WTC11 (cell line): ENCODE data around the gene IGFBPL1. TPM values are rescaled to one million over a fixed set of nuclear protein-coding genes. Genes with fewer than 3 reads are reported as not detected.
A peak's percentile ranks its signal among the peaks of the same experiment; 100 is the strongest.

ENCODE experiments used
- ATAC-seq: fragments of 200-7000 bp; cut with Tn5 transposase; 2 replicates; pipeline ENCODE4 v1.10.0; 2021; ENCODE audit warnings: mild to moderate bottlenecking, moderate library complexity
- CTCF ChIA-PET: fragments of 300-600 bp; sonication (Branson Sonifier 250); formaldehyde crosslinking; loops from one replicate; lab custom pipeline; 2021; ENCODE audit warnings: antibody characterized with exemption; lab: Charles Lee
- POLR2A ChIA-PET: fragments of 350-600 bp; sonication (Branson Sonifier 250); formaldehyde crosslinking; loops from one replicate; lab custom pipeline; 2021; ENCODE audit warnings: antibody characterized with exemption; lab: Charles Lee
- DNase-seq: peaks from one replicate; pipeline ENCODE4 v3.0.0; 2021; ENCODE audit warnings: low spot score
- H3K27ac Mint-ChIP-seq: 2 replicates; pipeline ENCODE4 v1.8.0; 2021; ENCODE audit warnings: mixed read lengths
- H3K27me3 Mint-ChIP-seq: 2 replicates; pipeline ENCODE4 v1.8.0; 2021; ENCODE audit warnings: low read depth, mild to moderate bottlenecking, moderate library complexity, mixed read lengths
- H3K36me3 Mint-ChIP-seq: 2 replicates; pipeline ENCODE4 v1.8.0; 2021; ENCODE audit warnings: mixed read lengths
- H3K4me1 Mint-ChIP-seq: 2 replicates; pipeline ENCODE4 v1.8.0; 2022; ENCODE audit warnings: mixed read lengths
- H3K4me3 Mint-ChIP-seq: 2 replicates; pipeline ENCODE4 v1.8.0; 2021; ENCODE audit warnings: mild to moderate bottlenecking, moderate library complexity, mixed read lengths
- H3K9me3 Mint-ChIP-seq: 2 replicates; pipeline ENCODE4 v1.8.0; 2021; ENCODE audit warnings: mixed read lengths
- ATF3 ChIP-seq: sonication (generic); formaldehyde crosslinking; conservative IDR thresholded peaks from 2 replicates; pipeline ENCODE4 v1.8.1; 2022; ENCODE audit warnings: mild to moderate bottlenecking, missing genetic modification reagents
- CDX4 ChIP-seq: fragments of 250-450 bp; sonication (Bioruptor Pico); IDR thresholded peaks from 2 replicates; pipeline ENCODE4 v1.9.0; 2021; ENCODE audit warnings: moderate library complexity, mild to moderate bottlenecking, inconsistent platforms, borderline replicate concordance
- CREM ChIP-seq: sonication (generic); formaldehyde crosslinking; IDR thresholded peaks from 2 replicates; pipeline ENCODE4 v1.8.1; 2022; ENCODE audit warnings: mild to moderate bottlenecking, missing genetic modification reagents, moderate library complexity
- FOXP1 ChIP-seq: sonication (generic); formaldehyde crosslinking; IDR thresholded peaks from 2 replicates; pipeline ENCODE4 v1.8.0; 2022; ENCODE audit warnings: missing genetic modification reagents, mild to moderate bottlenecking, moderate library complexity, borderline replicate concordance
- GABPB1 ChIP-seq: sonication (generic); formaldehyde crosslinking; IDR thresholded peaks from 2 replicates; pipeline ENCODE4 v1.8.1; 2023; ENCODE audit warnings: mild to moderate bottlenecking, missing genetic modification reagents
- GTF2I ChIP-seq: fragments of 250-450 bp; sonication (Bioruptor Pico); conservative IDR thresholded peaks from 2 replicates; pipeline ENCODE4 v1.4.0; 2021; ENCODE audit warnings: mild to moderate bottlenecking
- HMGA2 ChIP-seq: fragments of 250-450 bp; sonication (Bioruptor Pico); IDR thresholded peaks from 2 replicates; pipeline ENCODE4 v1.4.0; 2021; ENCODE audit warnings: mild to moderate bottlenecking, moderate library complexity
- NFATC4 ChIP-seq: fragments of 250-450 bp; sonication (Bioruptor Pico); IDR thresholded peaks from 2 replicates; pipeline ENCODE4 v1.9.0; 2021; ENCODE audit warnings: mild to moderate bottlenecking
- NFE2L1 ChIP-seq: sonication (generic); formaldehyde crosslinking; IDR thresholded peaks from 2 replicates; pipeline ENCODE4 v1.8.1; 2023; ENCODE audit warnings: missing genetic modification reagents
- NR2C2 ChIP-seq: sonication (generic); formaldehyde crosslinking; IDR thresholded peaks from 2 replicates; pipeline ENCODE4 v1.8.0; 2022; ENCODE audit warnings: mild to moderate bottlenecking, missing genetic modification reagents
- OVOL2 ChIP-seq: fragments of 250-450 bp; sonication (Bioruptor Pico); IDR thresholded peaks from 2 replicates; pipeline ENCODE4 v1.9.0; 2021; ENCODE audit warnings: mild to moderate bottlenecking, borderline replicate concordance
- RORB ChIP-seq: fragments of 250-450 bp; sonication (Bioruptor Pico); IDR thresholded peaks from 2 replicates; pipeline ENCODE4 v1.9.0; 2021; ENCODE audit warnings: mild to moderate bottlenecking
- TEAD1 ChIP-seq: sonication (generic); formaldehyde crosslinking; IDR thresholded peaks from 2 replicates; pipeline ENCODE4 v1.8.0; 2022; ENCODE audit warnings: mild to moderate bottlenecking, missing genetic modification reagents
- TEAD4 ChIP-seq: sonication (generic); formaldehyde crosslinking; IDR thresholded peaks from 2 replicates; pipeline ENCODE4 v1.8.0; 2022; ENCODE audit warnings: mild to moderate bottlenecking, missing genetic modification reagents
- ZNF219 ChIP-seq: sonication (generic); formaldehyde crosslinking; IDR thresholded peaks from 2 replicates; pipeline ENCODE4 v1.8.0; 2023; ENCODE audit warnings: missing genetic modification reagents, mild to moderate bottlenecking, borderline replicate concordance
- ZSCAN18 ChIP-seq: fragments of 250-450 bp; sonication (Bioruptor Pico); IDR thresholded peaks from 2 replicates; pipeline ENCODE4 v2.1.2; 2022; ENCODE audit warnings: mild to moderate bottlenecking, moderate library complexity
- total RNA-seq: library from RNA; stranded (reverse); gene quantifications from 3 replicates; pipeline ENCODE4 v1.2.3, GENCODE V29; 2021
- TF ChIP-seq, protein P1 (sequence below): sonication (generic); formaldehyde crosslinking; IDR thresholded peaks from 2 replicates; pipeline ENCODE4 v1.8.0; 2023; ENCODE audit warnings: missing genetic modification reagents, mild to moderate bottlenecking, borderline replicate concordance
- TF ChIP-seq, protein P2 (sequence below): sonication (generic); formaldehyde crosslinking; IDR thresholded peaks from 2 replicates; pipeline ENCODE4 v1.8.0; 2022; ENCODE audit warnings: mild to moderate bottlenecking, missing genetic modification reagents
- TF ChIP-seq, protein P3 (sequence below): sonication (generic); formaldehyde crosslinking; IDR thresholded peaks from 2 replicates; pipeline ENCODE4 v1.8.1; 2022; ENCODE audit warnings: mild to moderate bottlenecking, moderate library complexity, missing genetic modification reagents
- TF ChIP-seq, protein P4 (sequence below): sonication (generic); formaldehyde crosslinking; conservative IDR thresholded peaks from 2 replicates; pipeline ENCODE4 v1.8.1; 2023; ENCODE audit warnings: mild to moderate bottlenecking, low read depth, missing genetic modification reagents, moderate library complexity

IGFBPL1 gene
- total RNA-seq, 1 experiment from 2014 or later, result 36.7 TPM

- no peak overlapping the region for H3K27ac Mint-ChIP-seq
- 0 out of 2 replicates have a peak, but pooled peaks cover 3% of the 10 kb centered on the region for H3K36me3 Mint-ChIP-seq
- CTCF ChIA-PET, result no interaction called here
- H3K4me3 Mint-ChIP-seq, result no peak overlapping the region
- ATAC-seq, result no peak
- POLR2A ChIA-PET, result no interaction called here
- peaks cover 3% of the 10 kb centered on the region; the same call in 1 of the 2 replicates for H3K27me3 Mint-ChIP-seq
- H3K9me3 Mint-ChIP-seq, result peaks cover 12% of the 10 kb centered on the region
- TF ChIP-seq GABPB1 (CRISPR knock-in tag) (no peak), ATF3 (CRISPR knock-in tag) (no peak), CREM (CRISPR knock-in tag) (no peak), NFE2L1 (no peak), HMGA2 (CRISPR knock-in tag) (no peak), CDX4 (CRISPR knock-in tag) (no peak), TEAD1 (CRISPR knock-in tag) (no peak), OVOL2 (CRISPR knock-in tag) (no peak), ZNF219 (CRISPR knock-in tag) (no peak)
- TF ChIP-seq, protein P1, sequence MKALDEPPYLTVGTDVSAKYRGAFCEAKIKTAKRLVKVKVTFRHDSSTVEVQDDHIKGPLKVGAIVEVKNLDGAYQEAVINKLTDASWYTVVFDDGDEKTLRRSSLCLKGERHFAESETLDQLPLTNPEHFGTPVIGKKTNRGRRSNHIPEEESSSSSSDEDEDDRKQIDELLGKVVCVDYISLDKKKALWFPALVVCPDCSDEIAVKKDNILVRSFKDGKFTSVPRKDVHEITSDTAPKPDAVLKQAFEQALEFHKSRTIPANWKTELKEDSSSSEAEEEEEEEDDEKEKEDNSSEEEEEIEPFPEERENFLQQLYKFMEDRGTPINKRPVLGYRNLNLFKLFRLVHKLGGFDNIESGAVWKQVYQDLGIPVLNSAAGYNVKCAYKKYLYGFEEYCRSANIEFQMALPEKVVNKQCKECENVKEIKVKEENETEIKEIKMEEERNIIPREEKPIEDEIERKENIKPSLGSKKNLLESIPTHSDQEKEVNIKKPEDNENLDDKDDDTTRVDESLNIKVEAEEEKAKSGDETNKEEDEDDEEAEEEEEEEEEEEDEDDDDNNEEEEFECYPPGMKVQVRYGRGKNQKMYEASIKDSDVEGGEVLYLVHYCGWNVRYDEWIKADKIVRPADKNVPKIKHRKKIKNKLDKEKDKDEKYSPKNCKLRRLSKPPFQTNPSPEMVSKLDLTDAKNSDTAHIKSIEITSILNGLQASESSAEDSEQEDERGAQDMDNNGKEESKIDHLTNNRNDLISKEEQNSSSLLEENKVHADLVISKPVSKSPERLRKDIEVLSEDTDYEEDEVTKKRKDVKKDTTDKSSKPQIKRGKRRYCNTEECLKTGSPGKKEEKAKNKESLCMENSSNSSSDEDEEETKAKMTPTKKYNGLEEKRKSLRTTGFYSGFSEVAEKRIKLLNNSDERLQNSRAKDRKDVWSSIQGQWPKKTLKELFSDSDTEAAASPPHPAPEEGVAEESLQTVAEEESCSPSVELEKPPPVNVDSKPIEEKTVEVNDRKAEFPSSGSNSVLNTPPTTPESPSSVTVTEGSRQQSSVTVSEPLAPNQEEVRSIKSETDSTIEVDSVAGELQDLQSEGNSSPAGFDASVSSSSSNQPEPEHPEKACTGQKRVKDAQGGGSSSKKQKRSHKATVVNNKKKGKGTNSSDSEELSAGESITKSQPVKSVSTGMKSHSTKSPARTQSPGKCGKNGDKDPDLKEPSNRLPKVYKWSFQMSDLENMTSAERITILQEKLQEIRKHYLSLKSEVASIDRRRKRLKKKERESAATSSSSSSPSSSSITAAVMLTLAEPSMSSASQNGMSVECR (CRISPR knock-in tag), result no peak
- TF ChIP-seq, protein P2, sequence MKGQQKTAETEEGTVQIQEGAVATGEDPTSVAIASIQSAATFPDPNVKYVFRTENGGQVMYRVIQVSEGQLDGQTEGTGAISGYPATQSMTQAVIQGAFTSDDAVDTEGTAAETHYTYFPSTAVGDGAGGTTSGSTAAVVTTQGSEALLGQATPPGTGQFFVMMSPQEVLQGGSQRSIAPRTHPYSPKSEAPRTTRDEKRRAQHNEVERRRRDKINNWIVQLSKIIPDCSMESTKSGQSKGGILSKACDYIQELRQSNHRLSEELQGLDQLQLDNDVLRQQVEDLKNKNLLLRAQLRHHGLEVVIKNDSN (CRISPR knock-in tag), result no peak
- H3K4me1 Mint-ChIP-seq, result peaks cover 13% of the 10 kb centered on the region
- DNase-seq, result no peak
Observed at GRCh38 chr9:38439291-38439915, 15.1 kb upstream of the IGFBPL1 start.

- Mint-ChIP-seq H3K27me3 (peaks cover 5% of the 10 kb centered on the region; the same call in 1 of the 2 replicates), H3K9me3 (peaks cover 12% of the 10 kb centered on the region), H3K4me1 (peaks cover 25% of the 10 kb centered on the region), H3K4me3 (no peak overlapping the region), H3K27ac (no peak overlapping the region), H3K36me3 (0 out of 2 replicates have a peak, but pooled peaks cover 3% of the 10 kb centered on the region)
- ChIA-PET POLR2A (no interaction called here), CTCF (interaction anchor here (1.1 kb wide), 1 partner anchor 21 kb away, joined by 4 read pairs; no protein-coding TSS in a partner anchor)
- DNase-seq, result no peak
- ATAC-seq, result no peak
- TF ChIP-seq, protein P3, sequence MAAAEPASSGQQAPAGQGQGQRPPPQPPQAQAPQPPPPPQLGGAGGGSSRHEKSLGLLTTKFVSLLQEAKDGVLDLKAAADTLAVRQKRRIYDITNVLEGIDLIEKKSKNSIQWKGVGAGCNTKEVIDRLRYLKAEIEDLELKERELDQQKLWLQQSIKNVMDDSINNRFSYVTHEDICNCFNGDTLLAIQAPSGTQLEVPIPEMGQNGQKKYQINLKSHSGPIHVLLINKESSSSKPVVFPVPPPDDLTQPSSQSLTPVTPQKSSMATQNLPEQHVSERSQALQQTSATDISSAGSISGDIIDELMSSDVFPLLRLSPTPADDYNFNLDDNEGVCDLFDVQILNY (CRISPR knock-in tag), result no peak
- peak; percentile 52 for TF ChIP-seq GABPB1 (CRISPR knock-in tag)
Observed at GRCh38 chr9:38437193-38437823, 13.1 kb upstream of the IGFBPL1 start.

DNA sequence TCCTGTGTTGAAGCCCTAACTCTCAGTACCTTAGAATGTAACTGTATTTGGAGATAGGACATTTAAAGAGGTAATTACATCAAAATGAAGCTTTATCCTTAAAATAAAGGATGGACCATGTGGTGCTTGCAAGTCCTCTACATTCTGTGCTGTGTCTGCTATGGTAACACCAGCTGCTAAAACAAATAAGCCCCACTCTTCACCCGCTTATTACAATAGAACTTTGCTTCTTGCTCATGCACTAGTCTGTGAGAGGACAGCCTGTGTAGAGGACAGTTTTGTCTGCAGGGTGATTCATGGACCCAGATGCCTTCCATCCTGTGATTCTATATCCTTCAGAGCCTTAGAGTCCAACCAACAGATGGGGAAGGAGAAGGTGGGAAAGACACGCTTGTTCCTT is 12.5 kb upstream of the IGFBPL1 start:
- H3K4me1 Mint-ChIP-seq, result peaks cover 27% of the 10 kb centered on the region
- no peak overlapping the region for H3K4me3 Mint-ChIP-seq
- ATAC-seq (no peak), DNase-seq (no peak)
- H3K27ac Mint-ChIP-seq, result no peak overlapping the region
- POLR2A ChIA-PET, result no interaction called here
- CTCF ChIA-PET, result no interaction called here
- H3K36me3 Mint-ChIP-seq, result 0 out of 2 replicates have a peak, but pooled peaks cover 3% of the 10 kb centered on the region
- H3K9me3 Mint-ChIP-seq, result peaks cover 12% of the 10 kb centered on the region
- peaks cover 7% of the 10 kb centered on the region; the same call in 1 of the 2 replicates for H3K27me3 Mint-ChIP-seq
- no peak for TF ChIP-seq GABPB1 (CRISPR knock-in tag)
- no peak for TF ChIP-seq NR2C2 (CRISPR knock-in tag)
- TF ChIP-seq TEAD4 (CRISPR knock-in tag), result no peak
- TF ChIP-seq RORB (CRISPR knock-in tag), result no peak
- no peak for TF ChIP-seq NFATC4 (CRISPR knock-in tag)
- no peak for TF ChIP-seq GTF2I
- no peak for TF ChIP-seq ZSCAN18 (CRISPR knock-in tag)
- TF ChIP-seq FOXP1 (CRISPR knock-in tag), result no peak
- TF ChIP-seq, protein P4, sequence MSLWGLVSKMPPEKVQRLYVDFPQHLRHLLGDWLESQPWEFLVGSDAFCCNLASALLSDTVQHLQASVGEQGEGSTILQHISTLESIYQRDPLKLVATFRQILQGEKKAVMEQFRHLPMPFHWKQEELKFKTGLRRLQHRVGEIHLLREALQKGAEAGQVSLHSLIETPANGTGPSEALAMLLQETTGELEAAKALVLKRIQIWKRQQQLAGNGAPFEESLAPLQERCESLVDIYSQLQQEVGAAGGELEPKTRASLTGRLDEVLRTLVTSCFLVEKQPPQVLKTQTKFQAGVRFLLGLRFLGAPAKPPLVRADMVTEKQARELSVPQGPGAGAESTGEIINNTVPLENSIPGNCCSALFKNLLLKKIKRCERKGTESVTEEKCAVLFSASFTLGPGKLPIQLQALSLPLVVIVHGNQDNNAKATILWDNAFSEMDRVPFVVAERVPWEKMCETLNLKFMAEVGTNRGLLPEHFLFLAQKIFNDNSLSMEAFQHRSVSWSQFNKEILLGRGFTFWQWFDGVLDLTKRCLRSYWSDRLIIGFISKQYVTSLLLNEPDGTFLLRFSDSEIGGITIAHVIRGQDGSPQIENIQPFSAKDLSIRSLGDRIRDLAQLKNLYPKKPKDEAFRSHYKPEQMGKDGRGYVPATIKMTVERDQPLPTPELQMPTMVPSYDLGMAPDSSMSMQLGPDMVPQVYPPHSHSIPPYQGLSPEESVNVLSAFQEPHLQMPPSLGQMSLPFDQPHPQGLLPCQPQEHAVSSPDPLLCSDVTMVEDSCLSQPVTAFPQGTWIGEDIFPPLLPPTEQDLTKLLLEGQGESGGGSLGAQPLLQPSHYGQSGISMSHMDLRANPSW, result no peak
